Loucy (cell line): ENCODE data around the gene TGFBI.

Experiments used
- CTCF ChIP-seq: fragments of 200-600 bp; sonication (generic); conservative IDR thresholded peaks from 2 replicates; pipeline ENCODE4 v1.5.1; 2014; ENCODE audit warnings: mild to moderate bottlenecking, antibody characterized with exemption, low read length
- EZH2phosphoT487 ChIP-seq: fragments of 200-600 bp; IDR thresholded peaks from 2 replicates; pipeline ENCODE4 v1.6.1; 2018; ENCODE audit warnings: antibody characterized with exemption, mild to moderate bottlenecking, moderate library complexity, borderline replicate concordance

GRCh38 chr5:135990528-135991255 lies 38.1 kb upstream of the TGFBI start:
- no peak for TF ChIP-seq CTCF
- TF ChIP-seq EZH2phosphoT487, result no peak
